Immature natural killer cell (primary cell): ENCODE data around the gene CACNA2D3. TPM values are rescaled to one million over a fixed set of nuclear protein-coding genes. Genes with fewer than 3 reads are reported as not detected.

Experiments
- DNase-seq, 3 donors: peaks; one replicate each; pipeline ENCODE4 v3.0.0; 2022; ENCODE audit warnings: mixed read lengths in 1 of 3
- H3K27ac Mint-ChIP-seq, 6 donors: one replicate each; pipeline ENCODE4 v1.8.0; 2020; ENCODE audit warnings: mixed read lengths in 6 of 6, mild to moderate bottlenecking in 5 of 6, inconsistent platforms in 4 of 6, moderate library complexity in 3 of 6
- H3K27me3 Mint-ChIP-seq, 3 donors: one replicate each; pipeline ENCODE4 v1.8.0; 2020 to 2021; ENCODE audit warnings: low read depth in 3 of 3, mild to moderate bottlenecking in 3 of 3, mixed read lengths in 3 of 3, moderate library complexity in 3 of 3, inconsistent platforms in 1 of 3
- H3K36me3 Mint-ChIP-seq, 3 donors: one replicate each; pipeline ENCODE4 v1.8.0; 2020; ENCODE audit warnings: mixed read lengths in 3 of 3, inconsistent platforms in 2 of 3, mild to moderate bottlenecking in 2 of 3
- H3K4me1 Mint-ChIP-seq, 2 donors: one replicate each; pipeline ENCODE4 v1.8.0; 2020; ENCODE audit warnings: inconsistent platforms in 2 of 2, mild to moderate bottlenecking in 2 of 2, mixed read lengths in 2 of 2, moderate library complexity in 1 of 2
- H3K4me3 Mint-ChIP-seq, 5 donors: one replicate each; pipeline ENCODE4 v1.8.0; 2020; ENCODE audit warnings: mild to moderate bottlenecking in 5 of 5, mixed read lengths in 5 of 5, inconsistent platforms in 3 of 5, moderate library complexity in 3 of 5
- H3K9me3 Mint-ChIP-seq, 6 donors: one replicate each; pipeline ENCODE4 v1.8.0; 2020; ENCODE audit warnings: mild to moderate bottlenecking in 6 of 6, mixed read lengths in 6 of 6, inconsistent platforms in 4 of 6, moderate library complexity in 3 of 6
- polyA plus RNA-seq, 3 donors: library from polyadenylated mRNA; unstranded; fragments of 300-500 nt; fragmentation: Illumina TruSeq; gene quantifications; one replicate each; pipeline ENCODE4 v1.2.3, GENCODE V29; 2021

CACNA2D3 gene
- polyA plus RNA-seq, 3 donors from 2014 or later = 0.39 to 4.6 (median 0.77) TPM

GRCh38 chr3:54225841-54226528, 103.6 kb downstream of the CACNA2D3 start:
- Mint-ChIP-seq H3K27ac (no peak overlapping the region), H3K27me3 (peaks cover 0 to 5% (median 2%) of the 10 kb centered on the region in 3 donors), H3K4me1 (no peaks in the 10 kb centered on the region), H3K36me3 (no peaks in the 10 kb centered on the region), H3K4me3 (no peak overlapping the region), H3K9me3 (peaks cover 0 to 6% (median 0%) of the 10 kb centered on the region in 6 donors)
- no peak for DNase-seq

GRCh38 chr3:54228806-54229205, 106.5 kb downstream of the CACNA2D3 start:
- no peak for DNase-seq
- Mint-ChIP-seq H3K4me3 (no peak overlapping the region), H3K4me1 (no peaks in the 10 kb centered on the region), H3K27ac (no peak overlapping the region), H3K27me3 (peaks cover 0 to 6% (median 3%) of the 10 kb centered on the region in 3 donors), H3K36me3 (no peaks in the 10 kb centered on the region), H3K9me3 (peaks cover 0 to 6% (median under 1%) of the 10 kb centered on the region in 6 donors)

GRCh38 chr3:54232618-54233017, 110.3 kb downstream of the CACNA2D3 start:
- no peak for DNase-seq
- Mint-ChIP-seq H3K27me3 (peaks cover 0 to 3% (median 2%) of the 10 kb centered on the region in 3 donors), H3K27ac (no peak overlapping the region), H3K9me3 (peaks cover 0 to 6% (median under 1%) of the 10 kb centered on the region in 6 donors), H3K36me3 (no peaks in the 10 kb centered on the region), H3K4me1 (no peaks in the 10 kb centered on the region), H3K4me3 (no peak overlapping the region)

GRCh38 chr3:54235998-54236397, 113.6 kb downstream of the CACNA2D3 start:
- Mint-ChIP-seq H3K4me1 (no peaks in the 10 kb centered on the region), H3K36me3 (no peaks in the 10 kb centered on the region), H3K9me3 (peaks cover 0 to 3% (median 0%) of the 10 kb centered on the region in 6 donors), H3K4me3 (no peak overlapping the region), H3K27ac (no peak overlapping the region), H3K27me3 (peaks cover 0 to 2% (median 2%) of the 10 kb centered on the region in 3 donors)
- DNase-seq = no peak

DNA sequence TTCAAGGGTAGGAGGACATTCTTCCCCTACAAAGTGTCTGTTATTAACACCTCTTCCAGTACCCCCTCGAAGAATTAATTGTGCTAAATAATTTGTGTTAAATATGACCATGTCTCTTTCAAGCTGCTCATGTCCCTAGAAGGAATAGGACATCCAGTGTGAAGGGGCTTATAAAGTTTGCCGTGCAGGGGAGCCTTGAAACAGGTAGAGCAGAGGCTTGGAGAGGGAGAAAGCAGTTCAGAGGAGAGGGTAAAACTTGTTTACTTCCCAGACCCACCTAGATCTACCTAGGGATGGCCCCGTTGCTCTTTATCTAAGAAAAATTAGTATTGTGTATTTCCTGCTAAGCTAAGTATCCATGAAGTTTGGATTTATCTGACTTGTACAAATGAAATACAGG, 114.8 kb downstream of the CACNA2D3 start:
- H3K27ac Mint-ChIP-seq = no peak overlapping the region
- H3K27me3 Mint-ChIP-seq = peaks cover 0 to 3% (median 2%) of the 10 kb centered on the region in 3 donors
- H3K4me3 Mint-ChIP-seq = no peak overlapping the region
- no peak for DNase-seq
- no peaks in the 10 kb centered on the region for H3K36me3 Mint-ChIP-seq
- H3K4me1 Mint-ChIP-seq = no peaks in the 10 kb centered on the region
- H3K9me3 Mint-ChIP-seq = peaks cover 0 to 3% (median 0%) of the 10 kb centered on the region in 6 donors

DNA sequence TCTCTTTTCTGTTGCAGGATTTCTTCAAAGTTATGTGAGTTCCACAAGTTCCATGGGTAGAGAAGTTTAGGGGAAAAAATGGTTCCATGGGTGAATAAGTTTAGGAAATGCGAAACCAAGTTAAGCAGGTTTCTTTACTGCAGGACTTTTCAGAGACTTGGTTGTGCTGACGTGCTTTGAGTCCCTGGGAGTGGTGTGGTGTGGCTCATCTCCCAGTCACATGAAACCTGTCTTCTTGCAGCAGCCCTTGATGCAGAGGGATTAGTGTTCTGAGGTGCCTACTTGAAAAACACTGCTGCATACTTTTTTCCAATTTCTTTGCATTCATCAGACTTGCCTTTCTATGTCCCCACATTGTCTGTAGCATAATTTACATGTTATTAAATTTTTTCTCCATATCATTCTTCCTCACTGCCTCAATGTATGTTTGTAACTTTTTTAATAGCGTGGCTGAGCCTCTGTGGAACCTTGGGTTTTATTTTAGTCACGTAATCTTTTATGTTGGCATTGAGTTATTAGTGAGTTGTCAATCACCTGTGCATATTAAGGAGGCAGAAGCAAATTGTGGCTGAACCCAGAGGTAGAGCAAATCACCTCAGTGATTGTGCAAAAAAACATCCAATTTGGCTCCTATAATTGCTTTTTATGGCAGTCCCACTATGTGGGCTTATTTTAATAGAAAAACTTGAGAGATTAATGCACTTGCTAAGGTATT, 115.6 kb downstream of the CACNA2D3 start:
- no peaks in the 10 kb centered on the region for H3K4me1 Mint-ChIP-seq
- peaks cover 0 to 3% (median 0%) of the 10 kb centered on the region in 6 donors for H3K9me3 Mint-ChIP-seq
- H3K4me3 Mint-ChIP-seq = no peak overlapping the region
- peaks cover 0 to 3% (median 2%) of the 10 kb centered on the region in 3 donors for H3K27me3 Mint-ChIP-seq
- no peak overlapping the region for H3K27ac Mint-ChIP-seq
- no peaks in the 10 kb centered on the region for H3K36me3 Mint-ChIP-seq
- no peak for DNase-seq

- Mint-ChIP-seq H3K4me1 (no peaks in the 10 kb centered on the region), H3K4me3 (no peak overlapping the region), H3K27ac (no peak overlapping the region), H3K27me3 (peaks cover 0 to 1% (median 0%) of the 10 kb centered on the region in 3 donors), H3K9me3 (no peaks in the 10 kb centered on the region), H3K36me3 (no peaks in the 10 kb centered on the region)
- no peak for DNase-seq
Measured at GRCh38 chr3:54240309-54240708, 118.0 kb downstream of the CACNA2D3 start.

GRCh38 chr3:54243056-54243931, 120.9 kb downstream of the CACNA2D3 start:
- no peak overlapping the region for H3K27ac Mint-ChIP-seq
- no peak for DNase-seq
- peaks cover 0 to 1% (median 0%) of the 10 kb centered on the region in 3 donors for H3K27me3 Mint-ChIP-seq
- no peaks in the 10 kb centered on the region for H3K4me1 Mint-ChIP-seq
- peaks cover 0 to 5% (median 0%) of the 10 kb centered on the region in 6 donors for H3K9me3 Mint-ChIP-seq
- no peak overlapping the region for H3K4me3 Mint-ChIP-seq
- no peaks in the 10 kb centered on the region for H3K36me3 Mint-ChIP-seq

GRCh38 chr3:54243960-54244682, 121.8 kb downstream of the CACNA2D3 start:
- Mint-ChIP-seq H3K4me1 (no peaks in the 10 kb centered on the region), H3K36me3 (no peaks in the 10 kb centered on the region), H3K27me3 (peaks cover 0 to 1% (median 0%) of the 10 kb centered on the region in 3 donors), H3K4me3 (no peak overlapping the region), H3K9me3 (peaks cover 0 to 5% (median 0%) of the 10 kb centered on the region in 6 donors), H3K27ac (no peak overlapping the region)
- DNase-seq = no peak

- Mint-ChIP-seq H3K36me3 (no peaks in the 10 kb centered on the region), H3K9me3 (no peaks in the 10 kb centered on the region), H3K27ac (no peak overlapping the region), H3K4me3 (no peak overlapping the region), H3K27me3 (peaks cover 0 to 4% (median 0%) of the 10 kb centered on the region in 3 donors), H3K4me1 (no peaks in the 10 kb centered on the region)
- no peak for DNase-seq
Measured at GRCh38 chr3:54251705-54252104, 129.4 kb downstream of the CACNA2D3 start.

- Mint-ChIP-seq H3K4me1 (peaks cover 0 to 2% of the 10 kb centered on the region in 2 donors), H3K27me3 (peaks cover 0 to 8% (median 4%) of the 10 kb centered on the region in 3 donors), H3K36me3 (no peaks in the 10 kb centered on the region), H3K9me3 (peaks cover 0 to 7% (median 0%) of the 10 kb centered on the region in 6 donors), H3K27ac (no peak overlapping the region), H3K4me3 (no peak overlapping the region)
- no peak for DNase-seq
Measured at GRCh38 chr3:54257125-54257720, 134.9 kb downstream of the CACNA2D3 start.

DNA sequence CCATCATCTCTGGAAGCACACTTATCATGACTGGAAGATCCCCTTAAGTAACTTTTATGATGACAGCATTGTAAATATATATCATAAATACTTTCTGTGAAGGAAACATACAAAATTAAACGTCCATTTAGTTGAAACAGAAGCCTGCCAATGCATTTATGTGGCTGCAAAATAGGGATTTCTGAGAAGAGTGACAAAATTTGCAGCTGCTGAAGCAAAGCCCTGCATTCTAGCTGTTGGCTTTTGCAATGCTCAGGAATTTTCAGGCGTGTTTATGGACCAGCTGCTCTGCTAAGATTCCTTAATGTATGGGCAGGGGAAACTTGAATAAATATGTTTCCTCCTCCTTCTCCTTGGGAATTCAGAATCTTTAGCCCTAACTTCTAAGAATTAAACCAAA, 137.3 kb downstream of the CACNA2D3 start:
- no peak for DNase-seq
- Mint-ChIP-seq H3K36me3 (no peaks in the 10 kb centered on the region), H3K27me3 (peaks cover 4 to 7% (median 6%) of the 10 kb centered on the region in 3 donors), H3K27ac (no peak overlapping the region), H3K9me3 (peaks cover 0 to 7% (median 0%) of the 10 kb centered on the region in 6 donors), H3K4me3 (no peak overlapping the region), H3K4me1 (peaks cover 0 to 2% of the 10 kb centered on the region in 2 donors)

DNA sequence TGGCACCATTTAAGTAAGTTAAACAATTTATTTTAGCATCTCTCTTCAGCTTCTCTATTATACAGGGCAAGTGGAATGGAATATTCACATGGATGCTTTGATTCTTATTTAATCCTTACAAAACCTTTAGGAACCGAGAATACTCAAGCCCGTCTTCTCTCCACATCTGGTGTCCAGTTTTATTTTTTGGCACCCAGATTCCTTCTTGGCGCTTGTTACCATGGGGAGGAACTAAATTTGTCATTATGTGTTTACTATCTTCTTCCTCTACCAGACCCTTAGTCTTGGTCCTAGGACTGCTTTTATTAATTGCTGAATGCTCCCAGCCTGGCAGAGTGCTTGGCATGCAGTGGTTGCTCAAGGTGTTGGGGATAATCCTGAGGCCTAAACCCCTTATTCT, 138.8 kb downstream of the CACNA2D3 start:
- peaks cover 0 to 2% of the 10 kb centered on the region in 2 donors for H3K4me1 Mint-ChIP-seq
- no peak overlapping the region for H3K4me3 Mint-ChIP-seq
- H3K36me3 Mint-ChIP-seq = no peaks in the 10 kb centered on the region
- DNase-seq = no peak
- H3K27me3 Mint-ChIP-seq = peaks cover 4 to 6% (median 5%) of the 10 kb centered on the region in 3 donors
- no peak overlapping the region for H3K27ac Mint-ChIP-seq
- peaks cover 0 to 7% (median 0%) of the 10 kb centered on the region in 6 donors for H3K9me3 Mint-ChIP-seq
